Measurements from ENCODE around the gene SSBP3. TPM values are rescaled to one million over a fixed set of nuclear protein-coding genes. Genes with fewer than 3 reads are reported as not detected.

The SSBP3 gene
- total and polyA plus RNA-seq, 4 donors: 43.7 to 83.4 (median 65.8) TPM

DNA sequence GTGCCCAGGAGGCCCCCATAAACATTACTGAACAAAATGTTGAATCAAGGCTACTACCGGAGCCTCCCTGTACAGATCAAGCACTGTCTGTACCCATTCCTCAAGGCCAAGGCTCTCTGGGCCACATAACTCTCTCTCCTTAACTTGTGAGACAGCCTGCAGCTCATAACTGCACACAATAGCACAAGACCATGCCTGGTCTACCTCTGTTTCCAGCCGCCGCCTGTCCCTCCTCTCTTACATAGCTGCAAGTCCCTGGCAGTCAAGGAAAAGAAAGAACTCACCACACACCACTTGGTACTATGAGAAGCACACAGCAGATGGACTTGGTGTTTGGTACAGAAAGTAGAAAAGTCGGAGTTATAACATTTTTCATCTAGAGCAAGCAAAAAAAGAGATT, 91.1 kb downstream of the SSBP3 start:
- Histone ChIP-seq H3K27ac (ENCODE audit: low read depth in 1 of 2, low read length in 2 of 2) (no peak overlapping the region), H3K4me1 (ENCODE audit: control insufficient read depth in 1 of 2, insufficient read depth in 2 of 2, low read length in 2 of 2) (peaks cover 0 to 2% of the 10 kb centered on the region in 2 donors), H3K36me3 (ENCODE audit: control insufficient read depth in 1 of 2, insufficient read depth in 2 of 2, low read length in 1 of 2) (no peaks in the 10 kb centered on the region), H3K27me3 (ENCODE audit: control insufficient read depth in 1 of 2, insufficient read depth in 2 of 2, low read length in 1 of 2) (no peaks in the 10 kb centered on the region), H3K9me3 (ENCODE audit: control insufficient read depth, low read length) (no peaks in the 10 kb centered on the region), H3K4me3 (ENCODE audit: low read length in 2 of 2) (no peak overlapping the region)
- no peak for ATAC-seq (ENCODE audit: low FRiP score)
- intact Hi-C loops (cut with DNase I): no loop called here
- no peak for DNase-seq
- WGBS, 2 donors: 93 to 94% methylated on average over 4 of the region's 4 CpGs

DNA sequence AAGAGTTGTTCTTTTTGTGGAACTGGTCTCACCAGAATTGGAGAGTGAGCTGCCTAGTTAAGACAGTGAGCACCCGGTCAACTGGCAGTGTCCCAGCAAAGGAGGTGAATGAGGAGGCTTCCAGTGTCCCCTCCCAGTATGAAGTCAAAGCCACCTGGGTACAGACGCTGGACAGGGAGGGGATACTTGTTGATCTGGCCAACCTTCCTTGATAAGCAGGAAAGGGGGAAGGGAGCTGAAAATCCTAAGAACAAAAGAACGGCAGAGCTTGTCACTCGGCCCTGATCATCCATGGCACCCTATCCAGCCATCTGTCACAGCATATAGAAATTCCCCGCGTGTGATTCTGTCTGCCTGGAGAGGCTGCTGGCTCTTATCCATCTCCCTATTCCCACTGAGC, 91.5 kb downstream of the SSBP3 start:
- no peaks in the 10 kb centered on the region for H3K36me3 ChIP-seq (ENCODE audit: control insufficient read depth in 1 of 2, insufficient read depth in 2 of 2, low read length in 1 of 2)
- H3K27ac ChIP-seq (ENCODE audit: low read depth in 1 of 2, low read length in 2 of 2): no peak overlapping the region
- H3K9me3 ChIP-seq (ENCODE audit: control insufficient read depth, low read length): no peaks in the 10 kb centered on the region
- H3K4me3 ChIP-seq (ENCODE audit: low read length in 2 of 2): no peak overlapping the region
- H3K4me1 ChIP-seq (ENCODE audit: control insufficient read depth in 1 of 2, insufficient read depth in 2 of 2, low read length in 2 of 2): peaks cover 0 to 2% of the 10 kb centered on the region in 2 donors
- intact Hi-C loops (cut with DNase I): no loop called here
- ATAC-seq (ENCODE audit: low FRiP score): no peak
- H3K27me3 ChIP-seq (ENCODE audit: control insufficient read depth in 1 of 2, insufficient read depth in 2 of 2, low read length in 1 of 2): no peaks in the 10 kb centered on the region
- 71 to 76% methylated on average over 6 of the region's 6 CpGs for WGBS, 2 donors
- DNase-seq: no peak

DNA sequence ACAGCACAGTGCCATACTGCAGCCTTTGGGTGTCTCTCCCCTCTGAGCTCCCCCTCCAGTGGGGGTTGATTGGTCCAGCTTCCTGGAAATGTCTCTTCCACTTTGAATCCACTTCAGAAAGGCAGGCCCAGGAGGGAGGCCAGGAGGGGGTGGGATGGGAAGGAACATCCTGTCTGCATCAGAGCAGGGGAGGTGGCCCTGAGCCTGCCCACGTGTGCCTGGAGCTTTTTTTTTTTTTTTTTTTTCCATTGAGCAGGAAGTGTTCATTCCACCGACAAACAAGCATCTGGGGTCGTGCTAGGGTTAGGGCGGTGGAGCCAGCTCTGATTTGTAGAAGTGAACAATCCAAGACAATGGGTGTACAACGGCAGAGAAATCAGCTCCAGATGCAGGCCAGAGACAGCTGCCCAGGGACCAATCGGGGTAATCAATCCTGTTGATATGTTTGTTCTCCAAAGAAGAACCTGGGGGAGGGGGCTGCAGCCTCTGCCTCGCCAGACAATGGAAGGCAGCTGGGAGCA, 93.3 kb downstream of the SSBP3 start:
- intact Hi-C loops (cut with DNase I): no loop called here
- Histone ChIP-seq H3K4me1 (ENCODE audit: control insufficient read depth in 1 of 2, insufficient read depth in 2 of 2, low read length in 2 of 2) (peaks cover 0 to 6% of the 10 kb centered on the region in 2 donors), H3K36me3 (ENCODE audit: control insufficient read depth in 1 of 2, insufficient read depth in 2 of 2, low read length in 1 of 2) (no peaks in the 10 kb centered on the region), H3K4me3 (ENCODE audit: low read length in 2 of 2) (no peak overlapping the region), H3K9me3 (ENCODE audit: control insufficient read depth, low read length) (no peaks in the 10 kb centered on the region), H3K27ac (ENCODE audit: low read depth in 1 of 2, low read length in 2 of 2) (no peak overlapping the region), H3K27me3 (ENCODE audit: control insufficient read depth in 1 of 2, insufficient read depth in 2 of 2, low read length in 1 of 2) (no peaks in the 10 kb centered on the region)
- ATAC-seq (ENCODE audit: low FRiP score): peak; percentile 62
- DNase-seq: peak in 1 of 2 donors; percentile 71
- 65 to 67% methylated on average over 7 of the region's 7 CpGs for WGBS, 2 donors

GRCh38 chr1:54311506-54311905, 94.7 kb downstream of the SSBP3 start:
- Histone ChIP-seq H3K27ac (ENCODE audit: low read depth in 1 of 2, low read length in 2 of 2) (no peak overlapping the region), H3K4me3 (ENCODE audit: low read length in 2 of 2) (no peak overlapping the region), H3K9me3 (ENCODE audit: control insufficient read depth, low read length) (no peaks in the 10 kb centered on the region), H3K27me3 (ENCODE audit: control insufficient read depth in 1 of 2, insufficient read depth in 2 of 2, low read length in 1 of 2) (no peaks in the 10 kb centered on the region), H3K36me3 (ENCODE audit: control insufficient read depth in 1 of 2, insufficient read depth in 2 of 2, low read length in 1 of 2) (no peaks in the 10 kb centered on the region), H3K4me1 (ENCODE audit: control insufficient read depth in 1 of 2, insufficient read depth in 2 of 2, low read length in 2 of 2) (peaks cover 0 to 6% of the 10 kb centered on the region in 2 donors)
- WGBS, 2 donors: 91 to 92% methylated on average over 7 of the region's 7 CpGs
- intact Hi-C loops (cut with DNase I): no loop called here
- ATAC-seq (ENCODE audit: low FRiP score): no peak
- no peak for DNase-seq

GRCh38 chr1:54310439-54311328, 95.5 kb downstream of the SSBP3 start:
- ATAC-seq (ENCODE audit: low FRiP score) (no peak), DNase-seq (no peak)
- no peaks in the 10 kb centered on the region for H3K27me3 ChIP-seq (ENCODE audit: control insufficient read depth in 1 of 2, insufficient read depth in 2 of 2, low read length in 1 of 2)
- H3K27ac ChIP-seq (ENCODE audit: low read depth in 1 of 2, low read length in 2 of 2): no peak overlapping the region
- 88 to 90% methylated on average over 12 of the region's 12 CpGs for WGBS, 2 donors
- H3K4me3 ChIP-seq (ENCODE audit: low read length in 2 of 2): no peak overlapping the region
- intact Hi-C loops (cut with DNase I): no loop called here
- no peaks in the 10 kb centered on the region for H3K36me3 ChIP-seq (ENCODE audit: control insufficient read depth in 1 of 2, insufficient read depth in 2 of 2, low read length in 1 of 2)
- no peaks in the 10 kb centered on the region for H3K9me3 ChIP-seq (ENCODE audit: control insufficient read depth, low read length)
- H3K4me1 ChIP-seq (ENCODE audit: control insufficient read depth in 1 of 2, insufficient read depth in 2 of 2, low read length in 2 of 2): peaks cover 0 to 6% of the 10 kb centered on the region in 2 donors

GRCh38 chr1:54309631-54310366, 96.4 kb downstream of the SSBP3 start:
- Histone ChIP-seq H3K27me3 (ENCODE audit: control insufficient read depth in 1 of 2, insufficient read depth in 2 of 2, low read length in 1 of 2) (no peaks in the 10 kb centered on the region), H3K4me1 (ENCODE audit: control insufficient read depth in 1 of 2, insufficient read depth in 2 of 2, low read length in 2 of 2) (peaks cover 0 to 6% of the 10 kb centered on the region in 2 donors), H3K4me3 (ENCODE audit: low read length in 2 of 2) (no peak overlapping the region), H3K36me3 (ENCODE audit: control insufficient read depth in 1 of 2, insufficient read depth in 2 of 2, low read length in 1 of 2) (no peaks in the 10 kb centered on the region), H3K27ac (ENCODE audit: low read depth in 1 of 2, low read length in 2 of 2) (no peak overlapping the region), H3K9me3 (ENCODE audit: control insufficient read depth, low read length) (no peaks in the 10 kb centered on the region)
- ATAC-seq (ENCODE audit: low FRiP score) (no peak), DNase-seq (no peak)
- WGBS, 2 donors: 15 to 16% methylated on average over 19 of the region's 19 CpGs
- intact Hi-C loops (cut with DNase I): no loop called here

DNA sequence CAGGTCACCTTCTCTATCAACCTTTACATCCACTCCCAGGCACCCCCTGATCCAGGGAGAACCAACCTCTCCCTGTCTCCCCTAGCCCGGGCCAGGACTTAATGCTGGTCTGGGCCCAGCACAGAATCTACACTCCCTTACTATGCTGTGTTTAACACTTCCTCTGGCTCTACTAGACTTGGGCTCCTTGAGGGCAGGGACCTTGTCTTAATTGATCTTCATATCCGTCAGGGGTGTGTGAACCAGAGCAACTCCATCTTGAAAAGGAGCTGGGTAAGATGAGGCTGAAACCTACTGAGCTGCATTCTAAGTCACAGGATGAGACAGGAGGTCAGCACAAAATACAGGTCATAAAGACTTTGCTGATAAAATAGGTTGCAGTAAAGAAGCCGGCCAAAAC, 98.9 kb downstream of the SSBP3 start:
- no peak for DNase-seq
- no peak for ATAC-seq (ENCODE audit: low FRiP score)
- WGBS, 2 donors: 97 to 99% methylated on average over 3 of the region's 3 CpGs
- H3K27ac ChIP-seq (ENCODE audit: low read depth in 1 of 2, low read length in 2 of 2): no peak overlapping the region
- no peaks in the 10 kb centered on the region for H3K9me3 ChIP-seq (ENCODE audit: control insufficient read depth, low read length)
- no peak overlapping the region for H3K4me3 ChIP-seq (ENCODE audit: low read length in 2 of 2)
- intact Hi-C loops (cut with DNase I): no loop called here
- H3K27me3 ChIP-seq (ENCODE audit: control insufficient read depth in 1 of 2, insufficient read depth in 2 of 2, low read length in 1 of 2): no peaks in the 10 kb centered on the region
- no peaks in the 10 kb centered on the region for H3K36me3 ChIP-seq (ENCODE audit: control insufficient read depth in 1 of 2, insufficient read depth in 2 of 2, low read length in 1 of 2)
- H3K4me1 ChIP-seq (ENCODE audit: control insufficient read depth in 1 of 2, insufficient read depth in 2 of 2, low read length in 2 of 2): peaks cover 0 to 6% of the 10 kb centered on the region in 2 donors

DNA sequence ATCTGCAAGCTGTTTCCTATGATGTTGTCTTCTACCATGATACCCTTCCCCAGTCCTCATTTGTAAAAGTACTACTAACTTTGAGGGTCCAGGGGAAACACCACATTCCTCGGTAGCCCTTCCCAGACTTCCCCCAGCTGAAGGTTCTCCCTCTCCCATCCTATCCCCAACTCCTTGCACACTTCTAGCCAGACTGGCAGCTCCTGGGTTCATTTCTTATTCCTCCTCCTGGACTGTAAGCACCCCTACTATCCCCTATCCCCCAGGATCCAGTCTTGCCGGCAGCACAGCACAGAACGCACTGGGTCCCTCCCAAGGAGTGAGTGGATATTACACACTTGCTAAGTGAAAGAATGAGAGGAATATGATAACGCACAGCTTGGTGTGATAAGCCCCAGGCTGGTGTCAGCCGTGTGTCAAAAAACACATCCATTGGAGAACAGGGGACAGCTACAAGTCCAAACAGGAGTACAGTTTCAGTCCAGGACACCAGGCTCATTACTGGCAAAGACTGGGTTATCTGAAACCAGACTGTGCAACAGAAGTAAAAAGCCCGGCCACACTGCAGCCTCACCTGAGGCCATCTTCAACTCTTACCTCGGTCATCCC, 100.2 kb downstream of the SSBP3 start:
- 92 to 93% methylated on average over 7 of the region's 7 CpGs for WGBS, 2 donors
- Histone ChIP-seq H3K9me3 (ENCODE audit: control insufficient read depth, low read length) (no peaks in the 10 kb centered on the region), H3K27ac (ENCODE audit: low read depth in 1 of 2, low read length in 2 of 2) (no peak overlapping the region), H3K4me3 (ENCODE audit: low read length in 2 of 2) (no peak overlapping the region), H3K27me3 (ENCODE audit: control insufficient read depth in 1 of 2, insufficient read depth in 2 of 2, low read length in 1 of 2) (no peaks in the 10 kb centered on the region), H3K36me3 (ENCODE audit: control insufficient read depth in 1 of 2, insufficient read depth in 2 of 2, low read length in 1 of 2) (no peaks in the 10 kb centered on the region), H3K4me1 (ENCODE audit: control insufficient read depth in 1 of 2, insufficient read depth in 2 of 2, low read length in 2 of 2) (peaks cover 0 to 5% of the 10 kb centered on the region in 2 donors)
- intact Hi-C loops (cut with DNase I): no loop called here
- no peak for ATAC-seq (ENCODE audit: low FRiP score)
- DNase-seq: no peak

Data from aorta (tissue), 5 donors.